NCI-H526 treated with DMSO at 0.1 percent for 48 hours (cell line): ENCODE measurements around the gene MYADML2.

Experiments
- DNase-seq: peaks from one replicate; lab custom pipeline; 2025; lab: John Stamatoyannopoulos, UW

MYADML2 gene

GRCh38 chr17:81978524-81979298 is 31.7 kb upstream of the MYADML2 start:
- no peak for DNase-seq

GRCh38 chr17:81977211-81977808 is 30.3 kb upstream of the MYADML2 start, which contains the start of gene ASPSCR1:
TSS of gene ASPSCR1 (plus strand) at chr17:81977629. CDS start at chr17:81977647, 18 bp downstream.
- peak; percentile 67 for DNase-seq

GRCh38 chr17:81976332-81977210 is 29.5 kb upstream of the MYADML2 start:
- DNase-seq = peak; percentile 15

GRCh38 chr17:81973432-81973831 is 26.4 kb upstream of the MYADML2 start:
- DNase-seq = no peak

GRCh38 chr17:81968850-81969812 is 22.1 kb upstream of the MYADML2 start:
- no peak for DNase-seq

GRCh38 chr17:81968396-81968745 is 21.3 kb upstream of the MYADML2 start:
- DNase-seq = no peak

- DNase-seq = peak; percentile 36
These were observed 20.7 kb upstream of the MYADML2 start for GRCh38 chr17:81967533-81968395.

GRCh38 chr17:81967244-81967532 is 20.2 kb upstream of the MYADML2 start:
- DNase-seq = no peak

GRCh38 chr17:81966343-81967243 is 19.6 kb upstream of the MYADML2 start:
- no peak for DNase-seq

GRCh38 chr17:81964081-81964849 is 17.2 kb upstream of the MYADML2 start:
- DNase-seq = no peak

GRCh38 chr17:81962499-81963441 is 15.7 kb upstream of the MYADML2 start:
- no peak for DNase-seq

GRCh38 chr17:81961521-81962498 is 14.8 kb upstream of the MYADML2 start:
- DNase-seq = no peak

GRCh38 chr17:81961087-81961511 is 14.1 kb upstream of the MYADML2 start, which contains the start of gene NOTUM:
TSS of gene NOTUM (minus strand) at chr17:81961187. CDS start at chr17:81960909, 278 bp downstream.
- no peak for DNase-seq

GRCh38 chr17:81960130-81960958 is 13.3 kb upstream of the MYADML2 start:
- DNase-seq = no peak

GRCh38 chr17:81959362-81960129 is 12.5 kb upstream of the MYADML2 start:
- DNase-seq = no peak
